Activated T-cell treated with anti-CD3 and anti-CD28 coated beads for 24 hours (primary cell): ENCODE results near the gene NID1.

Experiments used
- DNase-seq: peaks from one replicate; pipeline ENCODE4 v3.0.0-alpha.2; 2020; ENCODE audit warnings: low read depth

The NID1 gene

GRCh38 chr1:236063919-236064673 is 794 bp downstream of the NID1 start:
- no peak for DNase-seq

- DNase-seq = no peak
These were observed 1.4 kb downstream of the NID1 start for GRCh38 chr1:236063551-236063918.

DNA sequence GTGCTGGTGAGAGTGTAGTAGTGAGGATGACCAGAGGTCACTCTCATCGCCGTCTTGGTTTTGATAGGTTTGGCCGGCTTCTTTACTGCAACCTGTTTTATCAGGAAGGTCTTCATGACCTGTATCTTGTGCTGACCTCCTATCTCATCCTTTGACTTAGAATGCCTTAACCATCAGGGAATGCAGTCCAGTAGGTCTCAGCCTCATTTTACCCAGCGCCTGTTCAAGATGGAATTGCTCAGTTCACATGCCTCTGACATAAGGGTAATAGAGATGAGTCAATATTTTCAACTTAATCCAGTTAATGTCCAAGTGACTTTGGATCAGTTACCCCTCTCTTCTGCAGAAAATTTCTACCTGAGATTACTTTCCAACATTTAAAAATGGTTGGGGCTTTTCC is 4.6 kb downstream of the NID1 start:
- DNase-seq = no peak

DNA sequence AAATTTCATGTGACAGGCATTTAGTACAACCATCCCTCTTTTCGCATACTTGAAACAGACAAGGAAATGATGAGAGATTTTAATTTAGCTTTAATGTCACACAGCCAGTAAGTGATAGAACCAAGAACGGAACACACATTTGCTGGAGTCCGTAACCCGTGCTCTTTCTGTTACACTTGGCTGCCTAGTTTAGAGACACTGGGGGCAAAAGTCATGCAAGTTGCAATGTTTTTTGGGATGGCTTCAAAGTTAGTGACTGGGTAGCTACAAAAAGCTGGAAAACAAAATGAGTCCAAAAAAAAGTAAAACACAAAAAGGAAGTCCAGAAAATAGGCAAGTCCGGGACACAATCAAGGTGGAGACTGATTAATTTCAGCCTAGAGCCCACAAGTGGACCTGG is 5.9 kb downstream of the NID1 start:
- no peak for DNase-seq

GRCh38 chr1:236058141-236058934 is 6.6 kb downstream of the NID1 start:
- no peak for DNase-seq

GRCh38 chr1:236057546-236057945 is 7.3 kb downstream of the NID1 start:
- no peak for DNase-seq

- DNase-seq = no peak
These were observed 12.5 kb downstream of the NID1 start for GRCh38 chr1:236052232-236052993.

- no peak for DNase-seq
These were observed 13.6 kb downstream of the NID1 start for GRCh38 chr1:236051242-236051791.

GRCh38 chr1:236045771-236046170 is 19.1 kb downstream of the NID1 start:
- no peak for DNase-seq

GRCh38 chr1:236044341-236044740 is 20.5 kb downstream of the NID1 start:
- no peak for DNase-seq

DNA sequence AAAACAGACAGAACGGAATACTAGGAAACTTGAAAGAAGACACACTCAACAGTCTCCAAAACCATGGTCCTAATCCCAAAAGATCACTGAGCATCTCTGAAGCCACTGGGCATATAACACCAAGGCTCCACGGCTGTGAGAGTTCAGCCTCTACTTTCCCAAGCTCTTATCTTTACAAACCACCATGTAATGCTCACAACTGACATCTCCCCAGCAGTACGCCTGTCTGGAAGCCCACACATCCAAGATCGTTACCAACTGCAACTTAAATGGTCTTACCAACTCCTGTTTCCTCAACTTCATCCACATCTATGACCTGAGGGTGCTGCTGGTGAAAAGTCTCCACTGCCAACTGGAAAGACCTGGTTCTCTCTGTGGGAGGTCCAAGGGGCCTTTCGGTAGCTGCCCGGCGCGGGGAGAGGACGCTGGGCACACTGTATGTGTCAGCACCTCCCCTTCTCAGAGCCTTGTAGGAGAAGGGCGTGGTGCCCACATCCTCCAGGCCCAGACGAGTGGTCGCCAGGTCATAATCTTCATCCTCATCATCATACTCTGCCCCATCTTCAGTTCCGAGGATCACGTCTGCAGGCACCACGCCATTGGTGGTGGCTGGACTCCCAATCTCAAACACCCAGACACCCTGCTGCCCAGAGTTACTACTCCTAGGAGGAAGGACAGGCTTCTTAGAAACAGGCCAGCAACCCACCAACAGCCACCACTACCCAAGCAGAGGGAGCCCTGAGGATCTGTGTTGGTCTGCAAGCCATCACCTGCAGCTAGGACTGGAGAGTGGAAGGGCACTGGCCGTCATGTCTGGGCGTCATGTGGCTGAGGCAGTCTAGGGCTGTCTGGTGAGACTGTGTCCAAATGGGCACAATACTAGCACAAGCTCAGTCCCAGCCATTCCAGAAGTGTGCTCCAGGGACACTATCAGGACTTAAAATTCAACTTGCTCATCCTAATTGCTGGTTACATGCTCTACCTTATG is 23.0 kb downstream of the NID1 start:
- no peak for DNase-seq

GRCh38 chr1:236039740-236040685 is 24.9 kb downstream of the NID1 start:
- DNase-seq = no peak

GRCh38 chr1:236038034-236038433 is 26.9 kb downstream of the NID1 start:
- no peak for DNase-seq

GRCh38 chr1:236035681-236036101 is 29.2 kb downstream of the NID1 start:
- no peak for DNase-seq

DNA sequence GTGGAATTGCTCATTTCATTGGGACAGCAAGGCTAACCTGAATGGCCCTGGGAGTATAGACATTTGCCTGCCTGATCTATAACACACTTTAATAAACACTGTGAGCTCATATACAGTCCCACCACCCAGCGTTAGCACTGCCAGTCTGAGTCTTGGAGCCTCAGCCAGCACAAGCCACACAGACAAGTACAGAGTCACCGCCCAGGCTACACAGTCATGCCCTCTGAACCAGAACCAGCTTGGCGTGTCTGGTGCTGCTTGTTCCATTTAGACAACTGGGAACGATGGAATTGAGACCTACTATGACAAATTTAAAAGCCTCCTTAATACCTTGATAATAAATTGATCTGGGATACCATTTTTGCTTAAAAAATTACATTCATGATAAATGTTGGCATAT is 31.6 kb downstream of the NID1 start:
- no peak for DNase-seq

GRCh38 chr1:236030534-236030933 is 34.4 kb downstream of the NID1 start:
- no peak for DNase-seq

- no peak for DNase-seq
These were observed 35.4 kb downstream of the NID1 start for GRCh38 chr1:236029428-236029940.

- no peak for DNase-seq
These were observed 37.8 kb downstream of the NID1 start for GRCh38 chr1:236027104-236027503.

DNA sequence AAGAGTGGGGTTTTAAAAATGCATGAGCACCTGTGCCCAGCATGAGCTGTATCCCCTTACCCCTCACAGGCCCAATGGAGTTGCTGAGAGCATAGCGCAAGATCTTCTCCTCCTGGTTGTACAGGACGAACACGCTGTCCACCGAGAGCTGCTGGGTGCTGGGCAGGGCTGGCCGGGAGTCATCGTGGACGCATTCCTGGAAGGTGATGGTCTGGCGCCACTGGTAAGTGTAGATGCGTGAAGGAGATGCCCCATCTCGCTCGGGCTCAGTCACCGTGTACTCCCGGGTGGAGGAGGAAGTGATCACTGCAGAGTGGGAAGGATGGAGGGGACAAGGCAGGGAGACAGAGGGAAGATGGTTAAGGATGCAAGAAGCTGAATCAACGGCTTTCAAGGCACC is 39.1 kb downstream of the NID1 start:
- DNase-seq = no peak

- DNase-seq = no peak
These were observed 40.2 kb downstream of the NID1 start for GRCh38 chr1:236024641-236025040.
